Breast epithelium (tissue), 4 donors: ENCODE measurements around the gene PPIP5K2. TPM values are rescaled to one million over a fixed set of nuclear protein-coding genes. Genes with fewer than 3 reads are reported as not detected.
"Not testable (repeated sequence)": the region's sequence is repeated elsewhere in the genome, so short reads cannot be mapped to it uniquely, and the experiment has no call there.

Experiments used
- DNase-seq, 2 donors: peaks; one replicate each; pipeline ENCODE4 v3.0.0-alpha.2; 2019; ENCODE audit warnings: low spot score in 2 of 2
- H3K27ac ChIP-seq, 2 donors: fragments of 200-600 bp; sonication (generic) in 1 of 2; one replicate each; pipeline ENCODE4 v1.5.1; 2016 to 2019; ENCODE audit warnings: mild to moderate bottlenecking in 1 of 2
- H3K27me3 ChIP-seq, 2 donors: fragments of 200-600 bp; sonication (generic) in 1 of 2; one replicate each; pipeline versions ENCODE4 v1.5.1 to v1.6.0; 2017 to 2019; ENCODE audit warnings: control low read depth in 1 of 2, mild to moderate bottlenecking in 1 of 2
- H3K36me3 ChIP-seq: fragments of 200-600 bp; one replicate; pipeline ENCODE4 v1.5.1; 2019
- H3K4me1 ChIP-seq, 2 donors: fragments of 200-600 bp; sonication (generic); one replicate each; pipeline ENCODE4 v1.5.1; 2016 to 2019; ENCODE audit warnings: control low read depth in 1 of 2
- H3K4me3 ChIP-seq, 3 donors: fragments of 200-600 bp; sonication (generic); 1 replicate in 2 of 3; 2 replicates in 1 of 3; pipeline ENCODE4 v1.5.1; 2016 to 2019; ENCODE audit warnings: mild to moderate bottlenecking in 3 of 3, moderate library complexity in 2 of 3
- H3K9me3 ChIP-seq, 2 donors: fragments of 200-600 bp; sonication (generic) in 1 of 2; one replicate each; pipeline ENCODE4 v1.5.1; 2016 to 2019; ENCODE audit warnings: control low read depth in 1 of 2
- POLR2A ChIP-seq: fragments of 450-650 bp; IDR thresholded peaks from one replicate; pipeline ENCODE4 v1.6.1; 2016; ENCODE audit warnings: antibody characterized with exemption, mild to moderate bottlenecking, moderate library complexity
- POLR2AphosphoS5 ChIP-seq, 3 donors: sonication (generic); formaldehyde crosslinking; IDR thresholded peaks; one replicate each; pipeline ENCODE4 v1.6.1; 2017; ENCODE audit warnings: antibody characterized with exemption in 3 of 3
- intact Hi-C: fragments of 100-400 bp; cut with DNase I; formaldehyde crosslinking; loops from one replicate; pipeline ENCODE4 v1.15.1; 2023; ENCODE audit warnings: low total_unique reads
- total RNA-seq, 3 donors: library from RNA; depleted of rRNA; stranded (reverse); fragments of >200 nt; gene quantifications; one replicate each; pipeline ENCODE4 v1.1.0, GENCODE V29; 2016
- TF ChIP-seq, protein P1 (sequence below), 3 donors: fragments of 450-650 bp; IDR thresholded peaks; one replicate each; pipeline ENCODE4 v1.5.1; 2016 to 2017; ENCODE audit warnings: antibody characterized with exemption in 3 of 3, mild to moderate bottlenecking in 3 of 3, moderate library complexity in 3 of 3

PPIP5K2 gene
- total RNA-seq, 3 donors from 2014 or later, result 42.7 to 69.1 (median 43.9) TPM

- H3K9me3 ChIP-seq, result no peaks in the 10 kb centered on the region
- H3K4me1 ChIP-seq, result no peaks in the 10 kb centered on the region
- no peak for DNase-seq
- no peaks in the 10 kb centered on the region for H3K27me3 ChIP-seq
- peaks cover 5% of the 10 kb centered on the region for H3K36me3 ChIP-seq
- H3K4me3 ChIP-seq, result no peak overlapping the region
- H3K27ac ChIP-seq, result no peak overlapping the region
- intact Hi-C loops, result no loop called here
- no peak for TF ChIP-seq POLR2A
- TF ChIP-seq, protein P1, sequence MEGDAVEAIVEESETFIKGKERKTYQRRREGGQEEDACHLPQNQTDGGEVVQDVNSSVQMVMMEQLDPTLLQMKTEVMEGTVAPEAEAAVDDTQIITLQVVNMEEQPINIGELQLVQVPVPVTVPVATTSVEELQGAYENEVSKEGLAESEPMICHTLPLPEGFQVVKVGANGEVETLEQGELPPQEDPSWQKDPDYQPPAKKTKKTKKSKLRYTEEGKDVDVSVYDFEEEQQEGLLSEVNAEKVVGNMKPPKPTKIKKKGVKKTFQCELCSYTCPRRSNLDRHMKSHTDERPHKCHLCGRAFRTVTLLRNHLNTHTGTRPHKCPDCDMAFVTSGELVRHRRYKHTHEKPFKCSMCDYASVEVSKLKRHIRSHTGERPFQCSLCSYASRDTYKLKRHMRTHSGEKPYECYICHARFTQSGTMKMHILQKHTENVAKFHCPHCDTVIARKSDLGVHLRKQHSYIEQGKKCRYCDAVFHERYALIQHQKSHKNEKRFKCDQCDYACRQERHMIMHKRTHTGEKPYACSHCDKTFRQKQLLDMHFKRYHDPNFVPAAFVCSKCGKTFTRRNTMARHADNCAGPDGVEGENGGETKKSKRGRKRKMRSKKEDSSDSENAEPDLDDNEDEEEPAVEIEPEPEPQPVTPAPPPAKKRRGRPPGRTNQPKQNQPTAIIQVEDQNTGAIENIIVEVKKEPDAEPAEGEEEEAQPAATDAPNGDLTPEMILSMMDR (IDR thresholded peaks at IDR 0.05), result no peak
- TF ChIP-seq POLR2AphosphoS5 (IDR thresholded peaks at IDR 0.05), result no peak
Observed at GRCh38 chr5:103178167-103178566, 58.1 kb downstream of the PPIP5K2 start.

DNA sequence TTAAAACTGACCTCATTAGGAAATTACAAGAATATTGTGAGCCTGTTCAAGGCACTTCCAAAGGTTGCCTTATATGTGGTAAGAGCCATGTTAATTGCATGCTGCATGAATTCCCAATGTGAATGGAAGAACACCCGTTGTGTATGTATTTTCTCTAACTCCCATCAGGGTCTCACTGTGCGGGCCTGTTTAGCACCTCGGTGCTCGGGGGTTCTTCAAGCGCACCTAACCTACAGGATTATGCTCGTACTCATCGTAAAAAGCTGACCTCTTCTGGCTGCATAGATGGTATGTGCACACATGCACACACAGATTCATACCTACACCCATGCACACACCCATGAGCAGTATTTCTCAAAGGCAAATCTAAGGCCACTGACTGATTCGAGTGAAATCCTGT, 66.1 kb downstream of the PPIP5K2 start:
- no peaks in the 10 kb centered on the region for H3K4me1 ChIP-seq
- no peak for DNase-seq
- H3K9me3 ChIP-seq, result no peaks in the 10 kb centered on the region
- TF ChIP-seq POLR2A (no peak), POLR2AphosphoS5 (IDR thresholded peaks at IDR 0.05) (no peak)
- TF ChIP-seq, protein P1 (IDR thresholded peaks at IDR 0.05), result no peak
- intact Hi-C loops, result no loop called here
- no peak overlapping the region for H3K4me3 ChIP-seq
- no peak overlapping the region for H3K27ac ChIP-seq
- H3K27me3 ChIP-seq, result no peaks in the 10 kb centered on the region
- H3K36me3 ChIP-seq, result peaks cover 6% of the 10 kb centered on the region

- H3K4me3 ChIP-seq, result no peak overlapping the region
- TF ChIP-seq, protein P1 (IDR thresholded peaks at IDR 0.05), result no peak
- no peak for TF ChIP-seq POLR2AphosphoS5 (IDR thresholded peaks at IDR 0.05)
- TF ChIP-seq POLR2A, result no peak
- peaks cover 8% of the 10 kb centered on the region for H3K36me3 ChIP-seq
- intact Hi-C loops, result no loop called here
- H3K4me1 ChIP-seq, result no peaks in the 10 kb centered on the region
- no peak overlapping the region for H3K27ac ChIP-seq
- no peaks in the 10 kb centered on the region for H3K9me3 ChIP-seq
- H3K27me3 ChIP-seq, result no peaks in the 10 kb centered on the region
- DNase-seq, result no peak
Observed at GRCh38 chr5:103188436-103188835, 68.3 kb downstream of the PPIP5K2 start.

- Histone ChIP-seq H3K36me3 (peaks cover 3% of the 10 kb centered on the region), H3K4me3 (no peak overlapping the region), H3K9me3 (no peaks in the 10 kb centered on the region), H3K4me1 (no peaks in the 10 kb centered on the region), H3K27me3 (no peaks in the 10 kb centered on the region), H3K27ac (no peak overlapping the region)
- DNase-seq, result no peak
- TF ChIP-seq, protein P1 (IDR thresholded peaks at IDR 0.05), result no peak
- TF ChIP-seq POLR2AphosphoS5 (IDR thresholded peaks at IDR 0.05) (no peak), POLR2A (no peak)
- intact Hi-C loops, result no loop called here
Observed at GRCh38 chr5:103203226-103203625, 83.1 kb downstream of the PPIP5K2 start.

GRCh38 chr5:103204990-103205389, 84.9 kb downstream of the PPIP5K2 start:
- H3K27me3 ChIP-seq, DNase-seq, H3K9me3 ChIP-seq, H3K4me1 ChIP-seq, intact Hi-C loops, H3K4me3 ChIP-seq, H3K27ac ChIP-seq, H3K36me3 ChIP-seq: not testable (repeated sequence)
